Measurements from ENCODE around the gene ADRA2C.

ADRA2C gene

GRCh38 chr4:3740256-3740655 is 25.9 kb upstream of the ADRA2C start:
- H3K4me3 Mint-ChIP-seq = no peak overlapping the region
- DNase-seq (ENCODE audit: low spot score in 2 of 2) = no peak
- H3K36me3 Mint-ChIP-seq (ENCODE audit: insufficient read depth) = no peaks in the 10 kb centered on the region
- no peak for ATAC-seq (replicated peaks; ENCODE audit: extremely low read depth, poor library complexity, severe bottlenecking)
- H3K27me3 Mint-ChIP-seq = peaks cover 81% of the 10 kb centered on the region
- no peaks in the 10 kb centered on the region for H3K9me3 Mint-ChIP-seq
- no peaks in the 10 kb centered on the region for H3K4me1 Mint-ChIP-seq
- H3K27ac Mint-ChIP-seq (ENCODE audit: low read depth) = no peak overlapping the region

DNA sequence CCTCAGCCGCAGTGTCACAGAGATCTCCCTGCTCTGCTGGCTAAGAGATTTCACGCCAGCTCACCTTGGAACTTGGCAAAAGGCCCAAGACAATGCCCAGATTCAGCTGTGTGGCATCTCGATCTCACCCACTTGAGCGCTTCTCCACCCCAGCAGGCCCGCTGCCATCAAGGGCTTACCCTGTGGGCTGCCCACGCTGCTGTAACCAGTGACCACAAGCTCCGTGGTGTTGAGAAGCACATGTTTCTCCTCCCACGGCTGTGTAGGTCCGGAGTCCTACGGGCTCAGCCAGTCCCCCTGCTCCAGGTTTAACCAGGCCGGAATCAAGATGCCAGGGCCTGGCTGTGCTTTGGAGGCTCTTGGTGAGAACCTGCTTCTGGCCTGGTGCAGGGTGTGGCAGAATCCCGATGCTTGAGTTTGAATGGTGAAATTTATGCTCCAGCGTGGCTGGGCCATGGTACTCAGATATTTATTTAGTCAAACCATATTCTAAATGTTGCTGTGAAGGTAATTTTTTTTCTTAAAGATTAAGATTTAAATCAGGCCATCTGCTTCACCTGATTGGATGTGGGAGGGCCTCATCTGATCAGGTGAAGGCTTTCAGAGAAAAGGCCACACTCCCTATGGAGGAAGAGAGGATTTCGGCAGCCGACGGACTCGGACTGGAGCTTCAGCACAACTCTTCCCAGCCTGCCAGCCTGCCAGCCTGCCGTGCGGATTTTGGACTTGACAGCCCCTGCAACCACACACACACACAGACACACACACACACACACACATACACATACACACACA is 24.8 kb upstream of the ADRA2C start:
- no peak overlapping the region for H3K4me3 Mint-ChIP-seq
- peaks cover 81% of the 10 kb centered on the region for H3K27me3 Mint-ChIP-seq
- DNase-seq (ENCODE audit: low spot score in 2 of 2) = no peak
- no peaks in the 10 kb centered on the region for H3K4me1 Mint-ChIP-seq
- no peak overlapping the region for H3K27ac Mint-ChIP-seq (ENCODE audit: low read depth)
- ATAC-seq (replicated peaks; ENCODE audit: extremely low read depth, poor library complexity, severe bottlenecking) = no peak
- no peaks in the 10 kb centered on the region for H3K36me3 Mint-ChIP-seq (ENCODE audit: insufficient read depth)
- H3K9me3 Mint-ChIP-seq = no peaks in the 10 kb centered on the region

DNA sequence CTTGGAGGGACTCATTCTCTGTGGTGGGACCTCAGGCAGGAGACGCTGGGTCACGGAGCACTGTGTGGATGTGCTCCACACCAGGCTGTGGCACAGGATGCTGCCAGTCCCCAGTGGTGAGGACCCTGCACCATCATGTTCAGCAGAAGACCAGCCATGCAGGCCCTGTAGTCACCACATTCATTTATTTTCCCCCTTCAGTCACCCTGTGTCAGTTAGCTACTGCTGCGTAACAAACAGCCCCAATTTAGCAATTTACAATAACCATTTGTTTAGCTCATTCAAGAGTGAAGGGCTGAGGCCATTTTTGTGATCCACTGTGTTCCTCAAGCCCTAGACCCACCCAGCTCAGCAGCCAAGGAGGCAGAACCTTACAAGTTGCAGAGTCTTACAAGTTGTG is 23.6 kb upstream of the ADRA2C start:
- Mint-ChIP-seq H3K4me3 (no peak overlapping the region), H3K36me3 (ENCODE audit: insufficient read depth) (no peaks in the 10 kb centered on the region), H3K27ac (ENCODE audit: low read depth) (no peak overlapping the region), H3K9me3 (no peaks in the 10 kb centered on the region), H3K27me3 (peaks cover 79% of the 10 kb centered on the region), H3K4me1 (no peaks in the 10 kb centered on the region)
- ATAC-seq (replicated peaks; ENCODE audit: extremely low read depth, poor library complexity, severe bottlenecking) (no peak), DNase-seq (ENCODE audit: low spot score in 2 of 2) (no peak)

DNA sequence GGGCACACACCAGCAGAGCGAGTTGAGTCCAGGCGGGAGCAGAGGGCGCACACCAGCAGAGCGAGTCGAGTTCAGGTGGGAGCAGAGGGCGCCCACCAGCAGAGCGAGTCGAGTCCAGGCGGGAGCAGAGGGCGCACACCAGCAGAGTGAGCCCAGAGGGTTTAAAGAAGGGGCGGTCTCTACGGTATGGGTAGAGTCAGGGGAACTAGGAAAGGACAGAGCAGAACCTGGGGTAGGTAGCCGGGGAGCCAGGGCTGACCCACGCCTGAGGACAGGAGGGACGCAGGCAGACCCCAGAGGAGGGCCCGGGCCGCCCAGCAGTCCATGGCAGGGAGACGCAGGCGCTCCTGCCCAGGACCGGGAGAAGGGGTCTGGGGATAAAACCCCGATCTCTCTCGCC is 22.0 kb upstream of the ADRA2C start:
- H3K27me3 Mint-ChIP-seq = peaks cover 81% of the 10 kb centered on the region
- no peak for DNase-seq (ENCODE audit: low spot score in 2 of 2)
- no peaks in the 10 kb centered on the region for H3K4me1 Mint-ChIP-seq
- no peak overlapping the region for H3K27ac Mint-ChIP-seq (ENCODE audit: low read depth)
- H3K4me3 Mint-ChIP-seq = no peak overlapping the region
- H3K9me3 Mint-ChIP-seq = no peaks in the 10 kb centered on the region
- no peaks in the 10 kb centered on the region for H3K36me3 Mint-ChIP-seq (ENCODE audit: insufficient read depth)
- no peak for ATAC-seq (replicated peaks; ENCODE audit: extremely low read depth, poor library complexity, severe bottlenecking)

GRCh38 chr4:3744901-3745300 is 21.3 kb upstream of the ADRA2C start:
- H3K27me3 Mint-ChIP-seq = peaks cover 87% of the 10 kb centered on the region
- H3K9me3 Mint-ChIP-seq = no peaks in the 10 kb centered on the region
- DNase-seq (ENCODE audit: low spot score in 2 of 2) = no peak
- H3K4me3 Mint-ChIP-seq = no peak overlapping the region
- no peaks in the 10 kb centered on the region for H3K36me3 Mint-ChIP-seq (ENCODE audit: insufficient read depth)
- H3K27ac Mint-ChIP-seq (ENCODE audit: low read depth) = no peak overlapping the region
- ATAC-seq (replicated peaks; ENCODE audit: extremely low read depth, poor library complexity, severe bottlenecking) = no peak
- H3K4me1 Mint-ChIP-seq = no peaks in the 10 kb centered on the region

- H3K4me3 Mint-ChIP-seq = no peak overlapping the region
- peaks cover 89% of the 10 kb centered on the region for H3K27me3 Mint-ChIP-seq
Observed at GRCh38 chr4:3745886-3746656, 20.1 kb upstream of the ADRA2C start.

DNA sequence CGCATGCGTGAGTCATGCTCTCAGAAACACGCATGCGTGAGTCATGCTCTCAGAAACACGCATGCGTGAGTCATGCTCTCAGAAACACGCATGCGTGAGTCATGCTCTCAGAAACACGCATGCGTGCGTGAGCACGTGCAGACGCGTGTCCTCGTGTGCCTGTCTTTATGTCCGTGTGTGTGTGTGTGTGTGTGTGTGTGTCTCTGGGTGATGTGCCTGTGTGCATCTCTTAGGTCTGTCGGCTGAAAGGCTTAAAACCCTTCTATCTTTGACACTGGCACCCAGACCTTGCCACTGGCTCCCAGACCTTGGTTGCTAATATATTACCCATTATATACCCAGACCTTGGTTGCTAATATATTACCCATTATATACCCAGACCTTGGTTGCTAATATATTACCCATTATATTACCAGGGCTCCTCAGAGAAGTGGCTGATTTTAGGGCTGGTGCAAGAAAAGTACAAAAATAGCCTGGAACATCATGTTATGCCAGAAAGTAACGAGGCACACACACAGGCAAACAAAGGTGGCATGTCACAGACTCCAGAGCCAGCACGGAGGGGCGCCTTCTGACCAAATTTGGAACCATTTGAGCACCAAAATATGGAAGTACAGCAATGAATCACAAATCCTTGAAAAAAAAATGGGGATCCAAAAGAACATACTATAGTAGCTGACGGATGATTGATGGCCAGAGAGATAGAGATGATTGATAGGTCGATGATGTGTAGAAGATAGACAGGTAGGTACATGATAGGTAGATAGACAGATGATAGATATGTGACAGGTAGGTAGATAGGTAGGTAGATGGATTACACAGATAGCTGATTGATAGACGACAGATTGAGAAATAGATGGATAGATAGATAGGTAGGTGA is 19.2 kb upstream of the ADRA2C start:
- DNase-seq (ENCODE audit: low spot score in 2 of 2) (no peak), ATAC-seq (replicated peaks; ENCODE audit: extremely low read depth, poor library complexity, severe bottlenecking) (no peak)
- H3K27me3 Mint-ChIP-seq = peaks cover 90% of the 10 kb centered on the region
- H3K36me3 Mint-ChIP-seq (ENCODE audit: insufficient read depth) = no peaks in the 10 kb centered on the region
- H3K9me3 Mint-ChIP-seq = no peaks in the 10 kb centered on the region
- no peaks in the 10 kb centered on the region for H3K4me1 Mint-ChIP-seq
- no peak overlapping the region for H3K4me3 Mint-ChIP-seq
- no peak overlapping the region for H3K27ac Mint-ChIP-seq (ENCODE audit: low read depth)

More at GRCh38 chr4:3745886-3746656, 20.1 kb upstream of the ADRA2C start:
- Mint-ChIP-seq H3K9me3 (no peaks in the 10 kb centered on the region), H3K4me1 (no peaks in the 10 kb centered on the region), H3K27ac (ENCODE audit: low read depth) (no peak overlapping the region), H3K36me3 (ENCODE audit: insufficient read depth) (no peaks in the 10 kb centered on the region)
- ATAC-seq (replicated peaks; ENCODE audit: extremely low read depth, poor library complexity, severe bottlenecking) = no peak
- no peak for DNase-seq (ENCODE audit: low spot score in 2 of 2)

DNA sequence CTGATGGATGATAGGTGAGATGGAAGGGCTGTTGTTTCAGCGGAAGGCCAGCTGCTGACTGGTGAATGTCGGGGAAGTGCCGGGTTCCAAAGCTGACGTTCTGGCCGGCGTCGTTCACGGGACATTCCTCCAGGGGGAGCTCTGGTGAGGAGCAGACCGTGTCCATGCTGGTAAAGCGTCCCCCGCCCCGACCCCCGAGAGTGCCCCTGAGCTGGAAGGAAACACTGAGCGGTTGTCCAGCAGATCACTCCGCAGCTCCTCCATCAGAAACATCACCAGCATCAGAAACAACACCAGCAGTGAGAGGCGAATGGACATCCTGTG is 18.6 kb upstream of the ADRA2C start:
- no peaks in the 10 kb centered on the region for H3K36me3 Mint-ChIP-seq (ENCODE audit: insufficient read depth)
- H3K27me3 Mint-ChIP-seq = peaks cover 90% of the 10 kb centered on the region
- DNase-seq (ENCODE audit: low spot score in 2 of 2) = no peak
- no peaks in the 10 kb centered on the region for H3K9me3 Mint-ChIP-seq
- H3K4me3 Mint-ChIP-seq = no peak overlapping the region
- no peak for ATAC-seq (replicated peaks; ENCODE audit: extremely low read depth, poor library complexity, severe bottlenecking)
- H3K4me1 Mint-ChIP-seq = no peaks in the 10 kb centered on the region
- H3K27ac Mint-ChIP-seq (ENCODE audit: low read depth) = no peak overlapping the region

GRCh38 chr4:3748136-3748898 is 17.9 kb upstream of the ADRA2C start:
- H3K4me3 Mint-ChIP-seq = no peak overlapping the region
- no peak for DNase-seq (ENCODE audit: low spot score in 2 of 2)
- no peak for ATAC-seq (replicated peaks; ENCODE audit: extremely low read depth, poor library complexity, severe bottlenecking)
- peaks cover 85% of the 10 kb centered on the region for H3K27me3 Mint-ChIP-seq
- no peaks in the 10 kb centered on the region for H3K9me3 Mint-ChIP-seq
- H3K27ac Mint-ChIP-seq (ENCODE audit: low read depth) = no peak overlapping the region
- no peaks in the 10 kb centered on the region for H3K4me1 Mint-ChIP-seq
- H3K36me3 Mint-ChIP-seq (ENCODE audit: insufficient read depth) = no peaks in the 10 kb centered on the region

GRCh38 chr4:3749081-3749480 is 17.1 kb upstream of the ADRA2C start:
- H3K9me3 Mint-ChIP-seq = no peaks in the 10 kb centered on the region
- no peaks in the 10 kb centered on the region for H3K4me1 Mint-ChIP-seq
- no peak overlapping the region for H3K27ac Mint-ChIP-seq (ENCODE audit: low read depth)
- peaks cover 84% of the 10 kb centered on the region for H3K27me3 Mint-ChIP-seq
- no peaks in the 10 kb centered on the region for H3K36me3 Mint-ChIP-seq (ENCODE audit: insufficient read depth)
- no peak for ATAC-seq (replicated peaks; ENCODE audit: extremely low read depth, poor library complexity, severe bottlenecking)
- H3K4me3 Mint-ChIP-seq = no peak overlapping the region
- DNase-seq (ENCODE audit: low spot score in 2 of 2) = no peak

GRCh38 chr4:3750334-3750733 is 15.9 kb upstream of the ADRA2C start:
- ATAC-seq (replicated peaks; ENCODE audit: extremely low read depth, poor library complexity, severe bottlenecking) (no peak), DNase-seq (ENCODE audit: low spot score in 2 of 2) (no peak)
- H3K4me1 Mint-ChIP-seq = no peaks in the 10 kb centered on the region
- peaks cover 84% of the 10 kb centered on the region for H3K27me3 Mint-ChIP-seq
- H3K27ac Mint-ChIP-seq (ENCODE audit: low read depth) = no peak overlapping the region
- no peaks in the 10 kb centered on the region for H3K9me3 Mint-ChIP-seq
- no peaks in the 10 kb centered on the region for H3K36me3 Mint-ChIP-seq (ENCODE audit: insufficient read depth)
- H3K4me3 Mint-ChIP-seq = no peak overlapping the region

- H3K4me1 Mint-ChIP-seq = no peaks in the 10 kb centered on the region
- no peak overlapping the region for H3K4me3 Mint-ChIP-seq
- H3K27me3 Mint-ChIP-seq = peaks cover 86% of the 10 kb centered on the region
- no peaks in the 10 kb centered on the region for H3K36me3 Mint-ChIP-seq (ENCODE audit: insufficient read depth)
- ATAC-seq (replicated peaks; ENCODE audit: extremely low read depth, poor library complexity, severe bottlenecking) (no peak), DNase-seq (ENCODE audit: low spot score in 2 of 2) (no peak)
- H3K27ac Mint-ChIP-seq (ENCODE audit: low read depth) = no peak overlapping the region
- no peaks in the 10 kb centered on the region for H3K9me3 Mint-ChIP-seq
Observed at GRCh38 chr4:3752022-3752421, 14.2 kb upstream of the ADRA2C start.

All from central memory CD8-positive, alpha-beta T cell (primary cell).